HG02840 (cell line): ENCODE data around the gene CHRNA7.
"Not testable (repeated sequence)": the region's sequence is repeated elsewhere in the genome, so short reads cannot be mapped to it uniquely, and the experiment has no call there.

Experiments
- ATAC-seq: cut with Tn5 transposase; IDR thresholded peaks from one replicate; pipeline ENCODE4 v1.9.1; 2021; ENCODE audit warnings: mild to moderate bottlenecking, moderate library complexity, moderate number of reproducible peaks; ENCODE audit not compliant: unreplicated experiment, low FRiP score

The CHRNA7 gene

DNA sequence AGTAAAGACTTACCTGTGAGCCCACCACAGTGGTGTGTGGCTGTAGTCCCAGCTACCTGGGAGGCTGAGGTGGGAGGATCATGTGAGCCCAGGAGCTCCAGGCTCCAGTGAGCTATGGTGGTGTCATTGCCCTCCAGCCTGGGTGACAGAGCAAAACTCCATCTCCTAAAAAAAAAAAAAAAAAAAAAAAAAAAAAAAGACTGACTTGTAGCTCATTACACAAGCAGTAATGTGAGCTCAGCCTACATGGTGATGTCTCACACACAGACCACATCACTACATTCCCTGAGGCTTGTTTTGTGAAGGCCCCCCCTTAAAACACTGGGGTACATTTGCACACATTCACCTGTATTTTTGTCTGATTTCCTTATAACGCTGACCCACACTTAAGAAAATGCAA is 134.4 kb downstream of the CHRNA7 start:
- ATAC-seq: not testable (repeated sequence)

DNA sequence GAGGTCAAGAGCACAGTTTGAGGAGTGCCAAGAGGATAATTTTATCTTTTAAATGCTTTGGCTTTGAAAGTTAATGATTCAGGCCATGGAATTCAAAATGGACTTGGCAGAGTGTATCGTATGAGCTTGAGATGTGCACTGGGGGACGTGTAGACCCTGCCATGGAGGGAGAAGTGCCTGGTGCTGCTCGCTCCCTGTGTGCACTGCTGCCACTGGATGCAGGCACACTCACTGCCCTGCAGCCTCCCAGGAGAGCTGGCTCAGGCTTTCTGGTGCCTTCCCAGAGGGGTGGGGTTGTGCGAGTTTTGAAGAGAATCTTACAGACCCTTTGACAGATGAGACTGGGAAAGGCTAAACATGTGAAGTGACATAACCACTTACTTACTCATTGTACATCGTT is 135.5 kb downstream of the CHRNA7 start:
- not testable (repeated sequence) for ATAC-seq

DNA sequence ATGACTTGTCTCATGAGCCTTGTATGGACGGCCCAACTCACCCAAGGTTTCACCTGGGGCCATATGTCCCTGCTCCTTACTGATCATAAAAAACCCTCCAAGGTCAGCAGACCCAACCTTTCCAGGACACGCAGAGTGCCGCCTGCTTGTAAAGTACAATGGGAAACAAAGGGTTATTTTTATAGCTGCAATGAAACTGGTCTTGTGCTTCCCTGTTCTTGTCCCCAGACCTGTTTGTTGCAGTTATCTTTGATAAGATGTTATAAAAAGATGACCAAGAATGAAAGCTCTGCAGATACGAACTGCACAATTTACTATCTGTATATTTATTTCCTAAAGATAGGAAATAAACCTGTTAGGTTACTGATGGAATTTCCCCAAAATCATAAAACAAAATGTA is 136.0 kb downstream of the CHRNA7 start:
- not testable (repeated sequence) for ATAC-seq

DNA sequence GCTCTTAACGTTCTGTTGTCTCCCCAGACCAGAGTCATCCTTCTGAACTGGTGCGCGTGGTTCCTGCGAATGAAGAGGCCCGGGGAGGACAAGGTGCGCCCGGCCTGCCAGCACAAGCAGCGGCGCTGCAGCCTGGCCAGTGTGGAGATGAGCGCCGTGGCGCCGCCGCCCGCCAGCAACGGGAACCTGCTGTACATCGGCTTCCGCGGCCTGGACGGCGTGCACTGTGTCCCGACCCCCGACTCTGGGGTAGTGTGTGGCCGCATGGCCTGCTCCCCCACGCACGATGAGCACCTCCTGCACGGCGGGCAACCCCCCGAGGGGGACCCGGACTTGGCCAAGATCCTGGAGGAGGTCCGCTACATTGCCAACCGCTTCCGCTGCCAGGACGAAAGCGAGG is 137.6 kb downstream of the CHRNA7 start:
- ATAC-seq: not testable (repeated sequence)

DNA sequence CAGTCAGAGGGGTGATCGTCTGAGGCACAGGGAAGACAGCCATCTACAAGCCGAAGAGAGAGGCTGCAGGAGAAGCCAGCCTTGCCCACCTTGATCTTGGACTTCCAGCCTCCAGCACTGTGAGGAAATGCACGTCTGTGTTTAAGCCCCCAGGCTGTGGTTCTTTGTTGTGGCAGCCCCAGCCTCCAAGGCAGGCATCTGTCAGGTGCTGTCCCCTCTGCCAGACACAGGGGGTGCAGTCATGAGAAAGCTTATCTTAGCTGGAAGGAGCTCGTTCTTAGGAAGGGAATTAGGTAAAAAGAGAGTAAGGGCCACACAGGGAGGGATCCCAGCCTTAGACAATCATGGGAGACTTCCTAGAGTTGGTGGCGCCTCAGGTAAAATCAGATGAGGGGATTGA is 150.3 kb downstream of the CHRNA7 start:
- ATAC-seq: not testable (repeated sequence)

DNA sequence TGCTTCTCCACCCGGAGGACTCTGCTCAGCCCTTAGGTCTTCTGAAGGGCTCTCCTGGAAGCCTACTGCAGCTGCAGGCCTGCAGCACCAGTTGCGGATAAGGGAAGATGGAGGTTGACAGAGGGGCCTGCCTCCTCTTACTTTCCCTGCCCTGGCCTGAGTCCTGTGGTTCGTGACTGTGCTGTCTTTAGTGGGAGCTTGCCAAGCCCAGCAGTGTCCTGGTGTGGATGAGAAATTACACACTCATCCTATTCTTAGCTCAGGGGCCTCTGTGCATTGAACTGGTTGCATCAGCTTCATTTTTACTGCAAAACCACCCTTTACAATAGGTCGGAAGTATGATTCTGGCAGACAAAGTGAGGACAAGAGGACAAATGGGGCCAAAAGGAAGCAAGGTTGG is 163.5 kb downstream of the CHRNA7 start:
- not testable (repeated sequence) for ATAC-seq

DNA sequence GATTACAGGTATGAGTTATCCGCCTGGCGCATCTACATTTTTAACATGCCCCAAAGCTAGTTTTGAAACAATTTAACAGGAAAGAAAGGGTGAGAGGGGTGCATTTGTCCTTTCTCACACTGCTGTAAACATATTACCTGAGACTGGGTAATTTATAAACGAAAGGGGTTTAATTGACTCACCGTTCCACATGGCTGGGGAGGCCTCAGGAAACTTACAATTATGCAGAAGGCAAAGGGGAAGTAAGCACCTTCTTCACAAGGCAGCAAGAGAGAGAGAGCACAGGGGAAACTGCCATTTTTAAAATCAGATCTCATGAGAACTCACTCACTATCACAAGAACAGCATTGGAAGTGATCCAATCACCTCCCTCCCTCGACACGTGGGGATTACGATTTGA is 165.9 kb downstream of the CHRNA7 start:
- not testable (repeated sequence) for ATAC-seq

DNA sequence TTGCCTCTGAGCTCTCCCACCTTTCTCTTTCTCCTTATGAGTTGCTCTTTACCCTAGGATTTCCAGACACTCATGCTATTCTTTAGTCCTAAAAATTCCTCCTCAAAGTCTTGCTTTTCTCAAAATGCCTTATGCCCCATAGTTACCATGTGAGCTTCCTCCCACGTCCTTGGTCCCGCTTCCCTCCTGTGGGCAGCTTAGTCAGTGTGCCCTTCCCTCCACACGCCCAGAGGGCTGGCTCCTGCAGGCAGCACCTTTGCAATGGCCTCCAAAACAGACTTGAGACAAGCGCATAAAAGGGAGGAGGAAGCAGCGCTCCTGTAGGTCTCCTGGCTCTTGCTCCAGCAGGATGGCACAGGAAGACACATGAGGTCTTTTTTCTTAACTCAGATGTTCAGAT is 168.6 kb downstream of the CHRNA7 start:
- ATAC-seq: not testable (repeated sequence)

DNA sequence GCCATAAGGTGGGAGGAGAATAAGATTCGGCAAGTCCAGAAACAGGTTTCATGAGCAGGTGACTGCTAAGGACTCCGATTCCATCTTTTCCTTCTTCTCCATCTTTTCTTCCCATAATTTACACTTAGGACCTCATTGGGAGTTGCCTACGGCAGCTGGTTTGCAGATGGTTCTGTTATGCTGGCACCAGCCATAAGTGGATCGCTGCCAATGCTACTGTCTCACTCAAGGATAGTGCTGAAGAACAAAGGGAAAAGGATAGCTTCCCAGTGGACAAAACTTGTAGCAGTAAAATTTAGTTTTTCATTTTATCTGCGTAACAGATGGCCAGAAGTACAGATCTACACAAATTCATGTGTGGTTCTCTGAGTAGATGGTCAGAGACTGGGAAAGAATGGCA is 178.8 kb downstream of the CHRNA7 start:
- not testable (repeated sequence) for ATAC-seq

DNA sequence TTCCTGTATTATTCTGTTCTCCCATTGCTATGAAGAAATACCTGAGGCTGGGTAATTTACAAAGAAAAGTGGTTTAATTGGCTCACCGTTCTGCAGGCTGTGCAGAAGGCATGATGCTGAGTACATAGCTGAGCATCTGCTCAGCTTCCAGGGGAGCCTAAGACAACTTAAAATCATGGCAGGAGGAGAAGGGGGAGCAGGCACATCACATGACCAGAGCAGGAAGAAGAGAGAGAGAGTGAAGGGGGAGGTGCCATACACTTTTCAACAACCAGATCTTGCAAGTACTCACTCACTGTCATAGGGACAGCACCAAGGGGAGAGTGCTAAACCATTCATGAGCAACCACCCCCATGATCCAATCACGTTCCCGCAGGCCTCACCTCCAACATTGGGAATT is 188.4 kb downstream of the CHRNA7 start:
- ATAC-seq: no peak
